Measurements from ENCODE around the gene IGFBP7.

DNA sequence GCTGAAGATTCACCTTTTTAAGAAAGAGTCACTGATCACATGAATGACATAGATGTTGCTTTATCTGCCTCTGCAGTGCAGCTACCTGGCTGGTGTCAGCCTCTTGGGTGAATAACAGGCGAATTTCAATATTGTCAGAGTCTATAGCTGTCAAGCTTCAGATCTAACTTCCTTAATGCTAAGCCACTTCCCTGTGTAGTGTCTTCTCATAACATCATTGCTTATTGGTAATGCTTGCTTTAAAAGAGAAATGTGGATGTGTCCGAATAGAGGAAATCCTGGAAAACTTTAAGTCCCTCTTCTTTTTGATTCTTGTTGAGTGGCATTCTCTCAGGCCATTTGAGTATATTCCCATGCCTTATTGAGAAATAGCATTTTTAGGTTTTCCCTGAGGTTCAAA is 7.3 kb upstream of the IGFBP7 start:
- TF ChIP-seq RXRA (IDR thresholded peaks at IDR 0.05) (no peak), GABPA (IDR thresholded peaks at IDR 0.05 in 1 of 2, conservative IDR thresholded peaks at IDR 0.05 in 1 of 2) (no peak), JUND (IDR thresholded peaks at IDR 0.05) (no peak), TAF1 (conservative IDR thresholded peaks at IDR 0.05) (no peak), RAD21 (IDR thresholded peaks at IDR 0.05) (no peak)
- TF ChIP-seq, protein P1, sequence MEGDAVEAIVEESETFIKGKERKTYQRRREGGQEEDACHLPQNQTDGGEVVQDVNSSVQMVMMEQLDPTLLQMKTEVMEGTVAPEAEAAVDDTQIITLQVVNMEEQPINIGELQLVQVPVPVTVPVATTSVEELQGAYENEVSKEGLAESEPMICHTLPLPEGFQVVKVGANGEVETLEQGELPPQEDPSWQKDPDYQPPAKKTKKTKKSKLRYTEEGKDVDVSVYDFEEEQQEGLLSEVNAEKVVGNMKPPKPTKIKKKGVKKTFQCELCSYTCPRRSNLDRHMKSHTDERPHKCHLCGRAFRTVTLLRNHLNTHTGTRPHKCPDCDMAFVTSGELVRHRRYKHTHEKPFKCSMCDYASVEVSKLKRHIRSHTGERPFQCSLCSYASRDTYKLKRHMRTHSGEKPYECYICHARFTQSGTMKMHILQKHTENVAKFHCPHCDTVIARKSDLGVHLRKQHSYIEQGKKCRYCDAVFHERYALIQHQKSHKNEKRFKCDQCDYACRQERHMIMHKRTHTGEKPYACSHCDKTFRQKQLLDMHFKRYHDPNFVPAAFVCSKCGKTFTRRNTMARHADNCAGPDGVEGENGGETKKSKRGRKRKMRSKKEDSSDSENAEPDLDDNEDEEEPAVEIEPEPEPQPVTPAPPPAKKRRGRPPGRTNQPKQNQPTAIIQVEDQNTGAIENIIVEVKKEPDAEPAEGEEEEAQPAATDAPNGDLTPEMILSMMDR (IDR thresholded peaks at IDR 0.05; ENCODE audit: low read depth, low read length, missing input control), result no peak
- TF ChIP-seq, protein P2, sequence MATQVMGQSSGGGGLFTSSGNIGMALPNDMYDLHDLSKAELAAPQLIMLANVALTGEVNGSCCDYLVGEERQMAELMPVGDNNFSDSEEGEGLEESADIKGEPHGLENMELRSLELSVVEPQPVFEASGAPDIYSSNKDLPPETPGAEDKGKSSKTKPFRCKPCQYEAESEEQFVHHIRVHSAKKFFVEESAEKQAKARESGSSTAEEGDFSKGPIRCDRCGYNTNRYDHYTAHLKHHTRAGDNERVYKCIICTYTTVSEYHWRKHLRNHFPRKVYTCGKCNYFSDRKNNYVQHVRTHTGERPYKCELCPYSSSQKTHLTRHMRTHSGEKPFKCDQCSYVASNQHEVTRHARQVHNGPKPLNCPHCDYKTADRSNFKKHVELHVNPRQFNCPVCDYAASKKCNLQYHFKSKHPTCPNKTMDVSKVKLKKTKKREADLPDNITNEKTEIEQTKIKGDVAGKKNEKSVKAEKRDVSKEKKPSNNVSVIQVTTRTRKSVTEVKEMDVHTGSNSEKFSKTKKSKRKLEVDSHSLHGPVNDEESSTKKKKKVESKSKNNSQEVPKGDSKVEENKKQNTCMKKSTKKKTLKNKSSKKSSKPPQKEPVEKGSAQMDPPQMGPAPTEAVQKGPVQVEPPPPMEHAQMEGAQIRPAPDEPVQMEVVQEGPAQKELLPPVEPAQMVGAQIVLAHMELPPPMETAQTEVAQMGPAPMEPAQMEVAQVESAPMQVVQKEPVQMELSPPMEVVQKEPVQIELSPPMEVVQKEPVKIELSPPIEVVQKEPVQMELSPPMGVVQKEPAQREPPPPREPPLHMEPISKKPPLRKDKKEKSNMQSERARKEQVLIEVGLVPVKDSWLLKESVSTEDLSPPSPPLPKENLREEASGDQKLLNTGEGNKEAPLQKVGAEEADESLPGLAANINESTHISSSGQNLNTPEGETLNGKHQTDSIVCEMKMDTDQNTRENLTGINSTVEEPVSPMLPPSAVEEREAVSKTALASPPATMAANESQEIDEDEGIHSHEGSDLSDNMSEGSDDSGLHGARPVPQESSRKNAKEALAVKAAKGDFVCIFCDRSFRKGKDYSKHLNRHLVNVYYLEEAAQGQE (IDR thresholded peaks at IDR 0.05), result no peak
- TF ChIP-seq, protein P3, sequence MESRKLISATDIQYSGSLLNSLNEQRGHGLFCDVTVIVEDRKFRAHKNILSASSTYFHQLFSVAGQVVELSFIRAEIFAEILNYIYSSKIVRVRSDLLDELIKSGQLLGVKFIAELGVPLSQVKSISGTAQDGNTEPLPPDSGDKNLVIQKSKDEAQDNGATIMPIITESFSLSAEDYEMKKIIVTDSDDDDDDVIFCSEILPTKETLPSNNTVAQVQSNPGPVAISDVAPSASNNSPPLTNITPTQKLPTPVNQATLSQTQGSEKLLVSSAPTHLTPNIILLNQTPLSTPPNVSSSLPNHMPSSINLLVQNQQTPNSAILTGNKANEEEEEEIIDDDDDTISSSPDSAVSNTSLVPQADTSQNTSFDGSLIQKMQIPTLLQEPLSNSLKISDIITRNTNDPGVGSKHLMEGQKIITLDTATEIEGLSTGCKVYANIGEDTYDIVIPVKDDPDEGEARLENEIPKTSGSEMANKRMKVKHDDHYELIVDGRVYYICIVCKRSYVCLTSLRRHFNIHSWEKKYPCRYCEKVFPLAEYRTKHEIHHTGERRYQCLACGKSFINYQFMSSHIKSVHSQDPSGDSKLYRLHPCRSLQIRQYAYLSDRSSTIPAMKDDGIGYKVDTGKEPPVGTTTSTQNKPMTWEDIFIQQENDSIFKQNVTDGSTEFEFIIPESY (IDR thresholded peaks at IDR 0.05), result no peak

Measured in liver (tissue), 3 donors.